ENCODE results near the gene CC2D1A. TPM values are rescaled to one million over a fixed set of nuclear protein-coding genes. Genes with fewer than 3 reads are reported as not detected.

Gene CC2D1A
- total RNA-seq, 4 donors from 2014 or later = 42.7 to 99.3 (median 56.0) TPM

GRCh38 chr19:13887018-13887436 is 19.0 kb upstream of the CC2D1A start:
- TF ChIP-seq EP300 (IDR thresholded peaks at IDR 0.05) = no peak
- TF ChIP-seq, protein P1, sequence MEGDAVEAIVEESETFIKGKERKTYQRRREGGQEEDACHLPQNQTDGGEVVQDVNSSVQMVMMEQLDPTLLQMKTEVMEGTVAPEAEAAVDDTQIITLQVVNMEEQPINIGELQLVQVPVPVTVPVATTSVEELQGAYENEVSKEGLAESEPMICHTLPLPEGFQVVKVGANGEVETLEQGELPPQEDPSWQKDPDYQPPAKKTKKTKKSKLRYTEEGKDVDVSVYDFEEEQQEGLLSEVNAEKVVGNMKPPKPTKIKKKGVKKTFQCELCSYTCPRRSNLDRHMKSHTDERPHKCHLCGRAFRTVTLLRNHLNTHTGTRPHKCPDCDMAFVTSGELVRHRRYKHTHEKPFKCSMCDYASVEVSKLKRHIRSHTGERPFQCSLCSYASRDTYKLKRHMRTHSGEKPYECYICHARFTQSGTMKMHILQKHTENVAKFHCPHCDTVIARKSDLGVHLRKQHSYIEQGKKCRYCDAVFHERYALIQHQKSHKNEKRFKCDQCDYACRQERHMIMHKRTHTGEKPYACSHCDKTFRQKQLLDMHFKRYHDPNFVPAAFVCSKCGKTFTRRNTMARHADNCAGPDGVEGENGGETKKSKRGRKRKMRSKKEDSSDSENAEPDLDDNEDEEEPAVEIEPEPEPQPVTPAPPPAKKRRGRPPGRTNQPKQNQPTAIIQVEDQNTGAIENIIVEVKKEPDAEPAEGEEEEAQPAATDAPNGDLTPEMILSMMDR (IDR thresholded peaks at IDR 0.05) = no peak
- Histone ChIP-seq H3K36me3 (peaks cover 0 to 21% (median 0%) of the 10 kb centered on the region in 3 donors), H3K4me1 (peaks cover 0 to 12% (median 8%) of the 10 kb centered on the region in 4 donors), H3K9me3 (no peaks in the 10 kb centered on the region), H3K27ac (no peak overlapping the region), H3K27me3 (no peaks in the 10 kb centered on the region), H3K4me3 (no peak overlapping the region)
- no peak for DNase-seq (ENCODE audit: low spot score in 2 of 2)
- 75 to 78% methylated on average over 9 to 16 of the region's 16 CpGs for WGBS, 2 donors

GRCh38 chr19:13887517-13887916 is 18.5 kb upstream of the CC2D1A start:
- WGBS, 2 donors = 74 to 82% methylated on average over 5 of the region's 5 CpGs
- no peak for DNase-seq (ENCODE audit: low spot score in 2 of 2)
- Histone ChIP-seq H3K36me3 (peaks cover 0 to 21% (median 0%) of the 10 kb centered on the region in 3 donors), H3K27ac (no peak overlapping the region), H3K4me3 (no peak overlapping the region), H3K4me1 (peaks cover 0 to 7% (median 3%) of the 10 kb centered on the region in 4 donors), H3K9me3 (no peaks in the 10 kb centered on the region), H3K27me3 (no peaks in the 10 kb centered on the region)
- no peak for TF ChIP-seq EP300 (IDR thresholded peaks at IDR 0.05)
- TF ChIP-seq, protein P1 (IDR thresholded peaks at IDR 0.05) = no peak
- no peak for TF ChIP-seq POLR2A (IDR thresholded peaks at IDR 0.05)

GRCh38 chr19:13888281-13888680 is 17.7 kb upstream of the CC2D1A start:
- no peak overlapping the region for H3K27ac ChIP-seq
- no peak overlapping the region for H3K4me3 ChIP-seq
- no peak for DNase-seq (ENCODE audit: low spot score in 2 of 2)
- peaks cover 0 to 23% (median 0%) of the 10 kb centered on the region in 3 donors for H3K36me3 ChIP-seq
- no peaks in the 10 kb centered on the region for H3K4me1 ChIP-seq
- WGBS, 2 donors = 85 to 90% methylated on average over 16 of the region's 16 CpGs
- TF ChIP-seq EP300 (IDR thresholded peaks at IDR 0.05) (no peak), POLR2A (IDR thresholded peaks at IDR 0.05) (no peak)
- TF ChIP-seq, protein P1 (IDR thresholded peaks at IDR 0.05) = no peak
- no peaks in the 10 kb centered on the region for H3K9me3 ChIP-seq
- no peaks in the 10 kb centered on the region for H3K27me3 ChIP-seq

DNA sequence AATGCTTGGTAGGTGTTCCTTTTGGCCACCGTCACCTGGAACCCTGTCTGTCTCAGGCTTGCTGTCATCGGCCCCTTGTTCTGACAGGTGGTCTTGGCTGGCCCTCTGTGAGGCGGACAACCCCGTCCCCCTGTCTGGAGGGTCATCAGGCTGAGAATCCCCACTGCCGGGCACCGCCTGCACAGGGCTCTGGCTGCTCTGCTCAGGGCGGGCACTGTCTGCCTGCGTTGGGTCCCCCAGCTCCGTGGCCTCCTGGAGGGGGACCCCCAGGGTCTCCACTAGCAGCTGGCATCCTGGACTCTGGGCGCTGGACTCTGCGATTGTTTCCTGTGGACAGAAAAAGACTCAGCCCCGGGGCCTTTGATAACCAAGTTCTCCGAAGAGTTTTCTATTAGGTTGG is 15.9 kb upstream of the CC2D1A start:
- no peak overlapping the region for H3K27ac ChIP-seq
- H3K27me3 ChIP-seq = no peaks in the 10 kb centered on the region
- H3K4me1 ChIP-seq = no peaks in the 10 kb centered on the region
- no peak for TF ChIP-seq POLR2A (IDR thresholded peaks at IDR 0.05)
- no peak for TF ChIP-seq EP300 (IDR thresholded peaks at IDR 0.05)
- TF ChIP-seq, protein P1 (IDR thresholded peaks at IDR 0.05) = no peak
- no peaks in the 10 kb centered on the region for H3K9me3 ChIP-seq
- no peak overlapping the region for H3K4me3 ChIP-seq
- WGBS, 2 donors = 86 to 94% methylated on average over 7 to 13 of the region's 13 CpGs
- no peak for DNase-seq (ENCODE audit: low spot score in 2 of 2)
- peaks cover 0 to 26% (median 0%) of the 10 kb centered on the region in 3 donors for H3K36me3 ChIP-seq

- H3K36me3 ChIP-seq = peaks cover 0 to 26% (median 0%) of the 10 kb centered on the region in 3 donors
- no peaks in the 10 kb centered on the region for H3K27me3 ChIP-seq
- no peak overlapping the region for H3K27ac ChIP-seq
- WGBS, 2 donors = 79% methylated on average over 9 of the region's 9 CpGs
- no peaks in the 10 kb centered on the region for H3K9me3 ChIP-seq
- no peaks in the 10 kb centered on the region for H3K4me1 ChIP-seq
- TF ChIP-seq, protein P1 (IDR thresholded peaks at IDR 0.05) = no peak
- no peak for TF ChIP-seq EP300 (IDR thresholded peaks at IDR 0.05)
- no peak for TF ChIP-seq POLR2A (IDR thresholded peaks at IDR 0.05)
- H3K4me3 ChIP-seq = no peak overlapping the region
- DNase-seq (ENCODE audit: low spot score in 2 of 2) = no peak
Measured at GRCh38 chr19:13892870-13893269, 13.1 kb upstream of the CC2D1A start.

Measured in tibial nerve (tissue), 4 donors.